HG03280 (cell line): ENCODE data around the gene EPB41L4B.
"Not testable (repeated sequence)": the region's sequence is repeated elsewhere in the genome, so short reads cannot be mapped to it uniquely, and the experiment has no call there.

ENCODE experiments used
- ATAC-seq: cut with Tn5 transposase; IDR thresholded peaks from one replicate; pipeline ENCODE4 v1.9.1; 2021; ENCODE audit warnings: mild to moderate bottlenecking, moderate library complexity; ENCODE audit not compliant: unreplicated experiment

Gene EPB41L4B

DNA sequence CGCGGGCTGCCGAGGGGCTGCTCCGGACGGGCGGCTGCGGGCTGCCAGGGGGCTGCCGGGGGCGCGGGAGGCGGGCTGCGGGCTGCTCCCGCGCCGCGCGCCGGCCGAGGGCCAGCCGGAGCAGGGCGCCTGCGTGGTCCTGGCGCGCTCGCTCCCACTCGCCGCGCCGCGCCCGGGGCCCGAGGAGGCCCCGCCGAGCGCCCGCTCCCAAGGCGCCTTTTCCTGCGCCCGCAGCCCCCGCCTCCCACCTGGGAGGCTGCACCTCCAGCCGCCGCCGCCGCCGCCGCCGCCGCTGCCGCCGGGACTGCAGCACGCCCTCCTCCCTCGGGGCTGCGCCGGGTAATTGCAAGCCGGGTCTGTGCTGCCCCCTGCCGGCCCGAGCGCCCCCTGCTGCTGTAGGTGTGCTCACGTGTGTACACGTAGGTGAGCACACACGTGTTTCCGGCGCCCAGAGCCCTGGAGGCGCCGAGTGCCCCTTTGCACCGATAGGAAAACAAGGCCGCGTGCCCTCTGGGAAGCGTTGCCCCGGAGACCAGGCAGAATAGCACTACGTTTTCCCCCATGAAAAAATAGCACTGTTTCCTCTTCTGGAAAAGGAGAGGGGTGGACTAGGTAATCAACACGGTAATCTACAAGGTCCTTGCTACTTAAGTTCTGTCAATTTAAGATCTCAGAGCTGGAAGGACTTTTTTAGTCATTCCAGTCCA lies at the start of gene EPB41L4B:
EPB41L4B (minus strand) TSS at position 318 of the 707 bp plus-strand sequence. CDS start 613 bp downstream, outside the sequence.
- peak; percentile 98 for ATAC-seq

DNA sequence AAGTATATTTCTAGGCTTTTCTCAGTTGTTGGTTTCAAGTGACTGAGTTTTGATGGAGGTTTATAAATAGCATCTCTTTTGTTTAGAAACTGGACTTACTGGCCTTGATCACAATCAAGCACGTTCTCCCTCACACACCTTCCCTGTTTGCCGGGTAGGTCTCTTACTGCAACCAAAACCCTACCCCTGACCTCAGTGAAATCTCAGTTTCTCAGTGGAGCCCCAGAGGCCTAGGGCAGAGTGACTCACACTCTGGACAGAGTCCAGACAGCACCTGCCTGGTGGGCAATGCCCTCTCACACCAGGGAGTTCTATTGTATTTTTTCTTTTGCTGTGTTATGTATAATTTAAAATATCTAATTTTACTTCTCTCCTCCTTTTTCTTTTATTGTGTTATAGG lies 48.4 kb upstream of the EPB41L4B start:
- no peak for ATAC-seq

DNA sequence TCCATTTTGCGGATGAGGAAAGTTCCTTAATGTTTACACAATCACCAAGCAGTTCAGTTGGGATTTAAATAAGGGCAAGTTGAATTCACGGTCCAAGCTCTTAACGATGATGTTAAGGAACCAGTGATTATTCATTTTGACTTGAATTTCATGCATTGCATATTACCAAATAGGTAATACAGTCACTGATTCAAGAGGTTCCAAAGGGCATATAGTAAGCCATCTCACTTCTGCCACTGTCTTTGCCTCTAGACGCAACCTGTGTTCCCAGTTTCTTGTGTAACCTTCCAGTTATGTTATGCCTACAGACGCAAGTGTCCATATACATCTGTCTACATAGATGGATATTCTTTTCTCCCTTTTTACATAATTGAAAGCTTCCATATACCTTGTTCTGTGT lies 39.9 kb upstream of the EPB41L4B start:
- no peak for ATAC-seq

GRCh38 chr9:109358968-109359603 lies 38.2 kb upstream of the EPB41L4B start:
- not testable (repeated sequence) for ATAC-seq

GRCh38 chr9:109355564-109356297 lies 34.9 kb upstream of the EPB41L4B start:
- ATAC-seq: no peak

DNA sequence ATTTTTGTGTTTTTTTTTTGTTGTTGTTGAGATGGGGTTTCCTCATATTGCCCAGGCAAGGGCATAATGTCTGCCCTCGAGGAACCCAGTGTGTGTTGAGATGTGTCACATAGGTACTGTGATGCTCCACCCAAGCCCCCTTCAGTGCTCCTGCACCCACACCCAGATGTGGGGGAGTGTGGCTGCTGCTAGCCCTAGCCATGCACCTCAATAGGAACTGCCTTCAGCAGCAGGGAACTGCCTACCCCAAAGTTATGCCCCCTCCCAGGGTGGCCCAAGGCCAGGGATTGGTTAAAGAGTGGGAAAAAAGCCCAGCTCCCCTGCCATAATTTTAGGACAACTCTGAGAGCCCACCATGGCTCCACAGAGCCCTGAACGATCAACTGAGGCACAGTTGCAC lies 33.3 kb upstream of the EPB41L4B start:
- ATAC-seq: no peak

GRCh38 chr9:109351032-109351431 lies 30.2 kb upstream of the EPB41L4B start:
- ATAC-seq: no peak

- ATAC-seq: no peak
Measured at GRCh38 chr9:109349421-109349846, 28.6 kb upstream of the EPB41L4B start.

GRCh38 chr9:109346904-109347303 lies 26.0 kb upstream of the EPB41L4B start:
- ATAC-seq: no peak

DNA sequence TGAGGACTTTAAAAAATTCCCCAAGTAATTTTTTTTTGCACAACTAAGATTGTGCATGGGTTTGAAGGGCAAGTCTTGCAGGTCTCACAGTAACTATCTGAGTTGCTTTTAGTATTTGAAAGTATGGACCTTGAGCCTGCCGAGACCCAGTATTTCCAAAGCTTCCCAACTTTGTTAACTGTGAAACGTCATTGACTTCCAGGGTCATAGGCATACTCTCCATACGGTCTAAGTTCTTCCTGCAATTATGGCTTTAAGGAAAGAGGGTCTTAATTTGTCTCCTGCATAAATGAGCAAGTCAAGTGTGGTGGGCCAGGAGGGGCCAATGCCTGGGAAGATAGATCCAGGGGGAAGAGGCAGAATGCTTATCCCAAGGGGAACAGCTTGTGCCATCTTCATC lies 24.0 kb upstream of the EPB41L4B start:
- no peak for ATAC-seq

GRCh38 chr9:109342878-109343277 lies 22.0 kb upstream of the EPB41L4B start:
- ATAC-seq: no peak

DNA sequence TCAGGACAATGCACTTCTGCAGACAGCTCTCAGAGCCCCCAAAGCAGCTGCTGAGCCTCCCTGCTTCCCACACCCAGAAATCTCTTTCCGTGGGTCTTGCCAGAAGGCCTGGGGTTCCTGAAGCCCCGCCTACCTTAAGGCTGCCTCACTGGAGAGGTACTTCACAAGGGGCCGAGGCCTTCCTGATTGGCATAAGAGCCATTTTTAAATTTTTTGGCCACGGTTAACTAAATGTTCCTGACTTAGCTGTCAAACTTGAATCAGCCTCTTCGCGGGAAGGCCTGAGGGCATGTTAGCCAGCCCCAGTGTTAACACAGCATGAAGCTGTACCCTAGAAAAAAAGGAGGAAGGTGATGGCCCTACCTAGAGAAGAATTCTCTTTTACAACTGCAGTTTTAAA lies 20.7 kb upstream of the EPB41L4B start:
- ATAC-seq: no peak

GRCh38 chr9:109340979-109341378 lies 20.1 kb upstream of the EPB41L4B start:
- ATAC-seq: not testable (repeated sequence)

DNA sequence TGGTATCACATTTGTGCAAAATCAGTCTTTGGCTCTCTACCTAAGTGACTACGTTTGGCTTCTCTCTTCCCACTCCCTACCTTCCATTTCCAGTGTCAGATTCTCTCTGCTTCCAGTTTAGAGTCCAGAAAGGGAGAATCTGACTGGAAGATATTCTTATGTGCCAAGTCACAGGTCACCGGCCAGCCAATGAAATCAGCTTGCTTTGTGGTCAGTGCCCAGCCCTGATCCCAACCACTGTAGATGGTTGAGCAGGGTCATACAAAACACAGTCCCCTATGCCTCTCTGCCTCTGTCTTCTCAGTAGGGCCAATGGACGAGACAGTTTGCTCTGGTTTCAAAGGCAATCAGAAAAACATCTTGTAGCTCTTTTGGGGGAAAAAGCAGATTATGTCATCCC lies 15.6 kb upstream of the EPB41L4B start:
- ATAC-seq: no peak

- ATAC-seq: no peak
Measured at GRCh38 chr9:109335929-109336328, 15.1 kb upstream of the EPB41L4B start.

DNA sequence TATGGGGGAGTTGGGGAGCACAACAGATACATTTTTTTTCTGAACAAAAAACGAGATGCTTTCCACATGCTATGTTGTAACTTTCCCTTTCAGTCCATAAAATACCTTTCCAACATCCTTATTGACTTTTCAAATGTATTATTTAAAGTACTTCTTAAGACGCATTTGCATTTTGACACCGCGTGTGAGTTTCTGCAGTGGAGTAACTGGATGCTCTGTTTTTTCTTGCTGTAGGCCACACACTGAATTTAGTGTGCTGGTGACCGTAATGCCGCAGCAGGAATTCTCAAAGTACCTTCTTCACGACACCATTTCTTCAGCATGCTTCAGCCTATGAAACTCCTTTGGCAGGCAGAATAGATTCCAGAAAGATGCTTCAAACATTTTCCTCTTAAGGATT lies 14.3 kb upstream of the EPB41L4B start:
- ATAC-seq: no peak

DNA sequence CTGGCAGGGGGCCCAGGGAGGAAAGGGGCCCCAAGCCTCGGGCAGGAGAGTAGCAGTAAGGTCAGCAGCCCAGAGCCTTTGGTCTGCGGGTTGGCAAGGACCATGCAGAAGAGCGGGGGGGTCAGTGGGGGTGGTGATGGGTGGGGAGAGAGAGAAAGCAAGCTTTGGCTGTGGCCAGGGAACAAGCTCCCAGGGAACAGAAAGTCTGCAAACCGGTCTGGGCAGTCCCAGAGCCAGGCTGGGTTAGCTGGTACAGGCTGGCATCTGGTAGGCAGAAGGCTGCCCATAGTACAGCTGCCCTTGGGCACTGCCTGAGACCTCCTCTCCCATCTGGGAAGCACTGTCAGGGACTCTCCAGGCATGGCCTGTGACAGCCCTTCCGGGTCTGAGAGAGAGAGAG lies 10.5 kb upstream of the EPB41L4B start:
- no peak for ATAC-seq

GRCh38 chr9:109329638-109330258 lies 8.9 kb upstream of the EPB41L4B start:
- no peak for ATAC-seq

GRCh38 chr9:109328978-109329637 lies 8.2 kb upstream of the EPB41L4B start:
- ATAC-seq: no peak

- no peak for ATAC-seq
Measured at GRCh38 chr9:109325089-109325488, 4.2 kb upstream of the EPB41L4B start.

GRCh38 chr9:109323771-109324170 lies 2.9 kb upstream of the EPB41L4B start:
- ATAC-seq: no peak
